Ascending aorta (tissue), 2 donors: ENCODE data around the gene BBS9. TPM values are rescaled to one million over a fixed set of nuclear protein-coding genes. Genes with fewer than 3 reads are reported as not detected.

ENCODE experiments used
- DNase-seq, 2 donors: peaks; one replicate each; pipeline ENCODE4 v3.0.0-alpha.2; 2019; ENCODE audit warnings: low spot score in 2 of 2
- H3K27ac ChIP-seq, 2 donors: fragments of 200-600 bp; sonication (generic); one replicate each; pipeline ENCODE4 v1.5.1; 2016 to 2017; ENCODE audit warnings: mild to moderate bottlenecking in 1 of 2
- H3K27me3 ChIP-seq: fragments of 200-600 bp; sonication (generic); one replicate; pipeline ENCODE4 v1.5.1; 2017
- H3K36me3 ChIP-seq, 2 donors: fragments of 200-600 bp; sonication (generic); one replicate each; pipeline ENCODE4 v1.5.1; 2016
- H3K4me1 ChIP-seq, 2 donors: fragments of 200-600 bp; sonication (generic); one replicate each; pipeline ENCODE4 v1.5.1; 2016 to 2017; ENCODE audit warnings: mild to moderate bottlenecking in 1 of 2
- H3K4me3 ChIP-seq, 2 donors: fragments of 200-600 bp; sonication (generic); one replicate each; pipeline ENCODE4 v1.5.1; 2016 to 2017; ENCODE audit warnings: mild to moderate bottlenecking in 1 of 2
- H3K9me3 ChIP-seq, 2 donors: fragments of 200-600 bp; sonication (generic); one replicate each; pipeline ENCODE4 v1.5.1; 2016
- intact Hi-C: fragments of 100-400 bp; cut with DNase I; formaldehyde crosslinking; loops from one replicate; pipeline ENCODE4 v1.15.1; 2023
- total RNA-seq: library from RNA; depleted of rRNA; stranded (reverse); fragments of >200 nt; gene quantifications from one replicate; pipeline ENCODE4 v1.1.0, GENCODE V29; 2016
- TF ChIP-seq, protein P1 (sequence below), 3 experiments: fragments of 200-600 bp in 2 of 3; fragments of 450-650 bp in 1 of 3; sonication (generic) in 2 of 3; IDR thresholded peaks; one replicate each; pipeline ENCODE4 v1.5.1; 2016 to 2019; ENCODE audit warnings: antibody characterized with exemption in 3 of 3, mild to moderate bottlenecking in 1 of 3, moderate library complexity in 1 of 3

The BBS9 gene
- total RNA-seq, 1 donor from 2014 or later: 23.3 TPM

DNA sequence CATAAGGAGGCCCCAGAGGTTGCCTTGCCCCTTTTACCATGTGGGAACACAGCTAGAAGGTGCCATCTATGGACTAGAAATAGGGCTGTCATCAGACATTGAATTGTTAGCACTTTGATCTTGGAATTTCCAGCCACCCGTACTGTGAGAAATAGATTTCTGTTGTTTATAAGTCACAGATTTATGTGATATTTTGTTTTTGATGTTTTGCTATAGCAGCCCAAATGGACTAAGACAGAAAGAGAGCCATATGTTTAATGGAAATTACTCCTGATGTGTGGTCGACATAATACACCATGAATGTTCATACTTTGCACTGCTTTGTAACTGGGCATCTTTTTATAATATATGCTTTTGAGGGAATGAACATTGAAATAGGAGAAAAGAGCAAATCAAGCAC, 302.2 kb downstream of the BBS9 start:
- Histone ChIP-seq H3K9me3 (no peaks in the 10 kb centered on the region), H3K4me3 (no peak overlapping the region), H3K36me3 (no peaks in the 10 kb centered on the region), H3K27ac (no peak overlapping the region), H3K27me3 (no peaks in the 10 kb centered on the region), H3K4me1 (no peaks in the 10 kb centered on the region)
- TF ChIP-seq, protein P1, sequence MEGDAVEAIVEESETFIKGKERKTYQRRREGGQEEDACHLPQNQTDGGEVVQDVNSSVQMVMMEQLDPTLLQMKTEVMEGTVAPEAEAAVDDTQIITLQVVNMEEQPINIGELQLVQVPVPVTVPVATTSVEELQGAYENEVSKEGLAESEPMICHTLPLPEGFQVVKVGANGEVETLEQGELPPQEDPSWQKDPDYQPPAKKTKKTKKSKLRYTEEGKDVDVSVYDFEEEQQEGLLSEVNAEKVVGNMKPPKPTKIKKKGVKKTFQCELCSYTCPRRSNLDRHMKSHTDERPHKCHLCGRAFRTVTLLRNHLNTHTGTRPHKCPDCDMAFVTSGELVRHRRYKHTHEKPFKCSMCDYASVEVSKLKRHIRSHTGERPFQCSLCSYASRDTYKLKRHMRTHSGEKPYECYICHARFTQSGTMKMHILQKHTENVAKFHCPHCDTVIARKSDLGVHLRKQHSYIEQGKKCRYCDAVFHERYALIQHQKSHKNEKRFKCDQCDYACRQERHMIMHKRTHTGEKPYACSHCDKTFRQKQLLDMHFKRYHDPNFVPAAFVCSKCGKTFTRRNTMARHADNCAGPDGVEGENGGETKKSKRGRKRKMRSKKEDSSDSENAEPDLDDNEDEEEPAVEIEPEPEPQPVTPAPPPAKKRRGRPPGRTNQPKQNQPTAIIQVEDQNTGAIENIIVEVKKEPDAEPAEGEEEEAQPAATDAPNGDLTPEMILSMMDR (IDR thresholded peaks at IDR 0.05): no peak
- intact Hi-C loops: no loop called here
- DNase-seq: no peak

DNA sequence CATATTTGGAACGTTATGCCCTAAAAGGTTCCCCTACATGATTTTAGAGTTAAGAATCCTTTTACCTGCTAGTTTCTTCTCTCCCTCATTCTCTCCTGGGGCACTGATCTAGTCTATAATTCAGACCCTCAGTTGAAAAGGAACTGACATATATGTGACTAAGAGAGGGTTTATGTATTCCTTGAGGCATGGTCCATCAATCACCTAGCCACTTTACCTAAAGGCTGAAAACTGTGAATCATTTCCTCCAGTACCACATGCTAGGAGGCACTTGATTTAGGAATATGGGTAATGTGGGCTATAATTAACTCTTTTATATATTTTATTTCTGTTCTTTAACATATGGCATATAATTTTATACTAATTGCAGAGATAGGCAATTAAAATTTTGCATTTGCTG, 303.5 kb downstream of the BBS9 start:
- Histone ChIP-seq H3K27me3 (no peaks in the 10 kb centered on the region), H3K27ac (no peak overlapping the region), H3K4me1 (no peaks in the 10 kb centered on the region), H3K4me3 (no peak overlapping the region), H3K9me3 (no peaks in the 10 kb centered on the region), H3K36me3 (no peaks in the 10 kb centered on the region)
- DNase-seq: no peak
- TF ChIP-seq, protein P1 (IDR thresholded peaks at IDR 0.05): no peak
- intact Hi-C loops: no loop called here

DNA sequence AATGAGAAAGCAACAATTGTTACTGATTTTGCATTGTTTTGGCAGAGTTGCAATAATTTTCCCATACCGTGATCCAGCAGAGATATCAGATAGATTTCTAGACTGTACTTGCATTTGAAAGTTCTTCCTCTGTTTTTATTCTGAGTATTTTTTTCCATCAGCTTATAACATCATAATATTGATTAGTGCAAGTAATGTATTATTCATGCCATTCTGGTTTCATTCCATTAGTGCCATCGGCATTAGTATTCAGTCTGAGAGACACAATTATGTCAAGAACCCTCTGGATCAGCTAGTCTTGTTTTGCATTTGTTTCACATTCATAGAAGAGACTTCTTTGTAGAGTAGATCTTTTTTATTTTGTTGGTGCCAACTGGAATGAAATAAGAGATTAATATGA, 304.0 kb downstream of the BBS9 start:
- Histone ChIP-seq H3K4me3 (no peak overlapping the region), H3K36me3 (no peaks in the 10 kb centered on the region), H3K27me3 (no peaks in the 10 kb centered on the region), H3K9me3 (no peaks in the 10 kb centered on the region), H3K27ac (no peak overlapping the region), H3K4me1 (no peaks in the 10 kb centered on the region)
- intact Hi-C loops: no loop called here
- DNase-seq: no peak
- TF ChIP-seq, protein P1 (IDR thresholded peaks at IDR 0.05): no peak

DNA sequence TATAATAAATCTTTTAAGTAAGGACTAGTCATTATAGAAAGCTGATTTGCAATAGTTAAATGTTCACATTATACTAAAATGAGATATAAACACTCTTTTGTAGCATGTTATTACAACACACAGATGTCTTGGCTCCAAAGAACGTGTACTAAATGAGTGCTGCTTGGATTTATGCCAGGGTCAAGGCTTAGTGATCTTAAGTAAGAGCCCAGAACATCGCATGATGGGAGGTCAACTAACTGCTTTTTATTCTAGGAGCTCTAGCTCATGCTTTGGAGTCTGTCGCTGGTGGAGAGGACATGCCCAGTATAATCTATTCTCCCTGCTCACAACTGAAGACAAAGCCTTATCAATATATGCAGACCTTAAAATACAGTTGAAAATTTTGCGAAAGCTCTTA, 315.1 kb downstream of the BBS9 start:
- no peak overlapping the region for H3K27ac ChIP-seq
- no peak for DNase-seq

DNA sequence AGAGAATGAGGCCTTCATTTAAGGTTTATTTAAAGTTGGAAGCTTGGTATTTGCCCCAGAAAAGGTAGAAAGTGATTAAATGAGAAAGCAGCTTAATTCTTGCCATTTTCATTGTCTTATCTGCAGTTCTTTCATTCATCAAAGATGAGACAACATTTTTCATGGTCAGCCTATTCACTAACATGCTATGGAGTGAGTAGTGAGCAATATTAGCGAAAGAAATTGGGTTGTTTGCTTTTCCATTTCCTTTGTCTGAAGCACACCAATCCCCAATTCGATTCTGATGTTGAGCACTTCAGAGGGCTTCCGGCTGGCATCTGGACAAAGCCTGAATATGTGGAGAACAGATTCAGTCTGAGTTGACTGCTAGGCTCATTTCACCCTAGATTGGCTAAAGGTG, 317.2 kb downstream of the BBS9 start:
- H3K4me1 ChIP-seq: no peaks in the 10 kb centered on the region
- H3K27ac ChIP-seq: no peak overlapping the region
- no peaks in the 10 kb centered on the region for H3K36me3 ChIP-seq
- no peaks in the 10 kb centered on the region for H3K27me3 ChIP-seq
- no peak overlapping the region for H3K4me3 ChIP-seq
- intact Hi-C loops: no loop called here
- TF ChIP-seq, protein P1 (IDR thresholded peaks at IDR 0.05): no peak
- H3K9me3 ChIP-seq: no peaks in the 10 kb centered on the region
- no peak for DNase-seq

More for the DNA sequence above, 315.1 kb downstream of the BBS9 start:
- Histone ChIP-seq H3K4me1 (no peaks in the 10 kb centered on the region), H3K9me3 (no peaks in the 10 kb centered on the region), H3K27me3 (no peaks in the 10 kb centered on the region), H3K36me3 (no peaks in the 10 kb centered on the region), H3K4me3 (no peak overlapping the region)
- intact Hi-C loops: no loop called here
- TF ChIP-seq, protein P1 (IDR thresholded peaks at IDR 0.05): no peak

DNA sequence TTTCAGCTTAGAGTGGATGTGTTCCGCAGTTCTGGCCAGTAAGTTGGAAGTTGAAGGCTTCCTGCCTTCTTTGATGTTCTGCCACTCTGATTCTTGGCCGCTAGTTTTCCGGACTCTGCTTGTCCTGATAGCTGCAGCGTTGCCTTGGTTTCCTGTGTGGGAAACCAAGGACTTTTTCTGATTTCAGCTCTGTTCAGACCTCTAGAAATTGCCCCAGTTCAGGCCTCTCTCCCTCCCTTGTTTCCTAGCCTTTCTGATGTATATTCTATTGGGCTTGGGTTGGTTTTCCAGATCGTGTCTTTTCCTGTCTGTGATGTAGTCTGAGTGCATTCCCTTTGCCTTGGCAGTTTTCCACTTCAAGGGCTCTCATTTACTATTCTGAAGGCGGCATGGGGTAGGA, 318.7 kb downstream of the BBS9 start:
- no peak for DNase-seq
- intact Hi-C loops: no loop called here
- Histone ChIP-seq H3K4me3 (no peak overlapping the region), H3K27ac (no peak overlapping the region), H3K9me3 (no peaks in the 10 kb centered on the region), H3K4me1 (no peaks in the 10 kb centered on the region), H3K27me3 (no peaks in the 10 kb centered on the region), H3K36me3 (no peaks in the 10 kb centered on the region)
- TF ChIP-seq, protein P1 (IDR thresholded peaks at IDR 0.05): no peak
